HAP-1 (cell line): ENCODE results near the gene FBLN2.

Source experiments
- DNase-seq, 2 experiments: peaks; one replicate each; pipeline ENCODE4 v3.0.0-alpha.2; 2016 to 2020; ENCODE audit warnings: low spot score in 2 of 2
- H3K27me3 ChIP-seq: fragments of 250-450 bp; sonication (Bioruptor Pico); 2 replicates; pipeline ENCODE4 v1.5.1; 2020; ENCODE audit warnings: low read depth, mild to moderate bottlenecking, moderate library complexity
- H3K36me3 ChIP-seq: fragments of 250-450 bp; sonication (Bioruptor Pico); replicated peaks from 2 replicates; pipeline ENCODE4 v1.5.1; 2020; ENCODE audit warnings: mild to moderate bottlenecking
- H3K4me1 ChIP-seq: fragments of 250-450 bp; sonication (Bioruptor Pico); 2 replicates; pipeline ENCODE4 v1.5.1; 2020; ENCODE audit warnings: mild to moderate bottlenecking
- H3K4me3 ChIP-seq: fragments of 250-450 bp; sonication (Bioruptor Pico); 2 replicates; pipeline ENCODE4 v1.5.1; 2020; ENCODE audit warnings: mild to moderate bottlenecking, moderate library complexity
- H3K9me3 ChIP-seq: fragments of 250-450 bp; sonication (Bioruptor Pico); 2 replicates; pipeline ENCODE4 v1.5.1; 2020; ENCODE audit warnings: mild to moderate bottlenecking, moderate library complexity
- in situ Hi-C: fragments of 300-500 bp; cut with MboI; formaldehyde crosslinking; loops from 3 replicates; pipeline ENCODE4 v1.14.3; 2020; ENCODE audit warnings: low sequenced_read_pairs, inconsistent platforms, mixed read lengths

The FBLN2 gene

GRCh38 chr3:13566769-13567310 is 17.9 kb downstream of the FBLN2 start:
- Histone ChIP-seq H3K27me3 (no peaks in the 10 kb centered on the region; the same call in 1 of the 2 replicates), H3K9me3 (no peaks in the 10 kb centered on the region), H3K4me1 (no peaks in the 10 kb centered on the region), H3K36me3 (no peaks in the 10 kb centered on the region), H3K4me3 (no peak overlapping the region)
- DNase-seq, result no peak
- in situ Hi-C loops, result no loop called here

- Histone ChIP-seq H3K9me3 (no peaks in the 10 kb centered on the region), H3K36me3 (no peaks in the 10 kb centered on the region), H3K27me3 (no peaks in the 10 kb centered on the region), H3K4me3 (no peak overlapping the region), H3K4me1 (no peaks in the 10 kb centered on the region)
- in situ Hi-C loops, result no loop called here
- no peak for DNase-seq
Measured at GRCh38 chr3:13567684-13568514, 19.0 kb downstream of the FBLN2 start.

GRCh38 chr3:13568515-13569028 is 19.6 kb downstream of the FBLN2 start:
- no peak for DNase-seq
- H3K4me3 ChIP-seq, result no peak overlapping the region
- H3K27me3 ChIP-seq, result no peaks in the 10 kb centered on the region
- in situ Hi-C loops, result no loop called here
- no peaks in the 10 kb centered on the region for H3K36me3 ChIP-seq
- H3K9me3 ChIP-seq, result no peaks in the 10 kb centered on the region
- no peaks in the 10 kb centered on the region for H3K4me1 ChIP-seq

- H3K27me3 ChIP-seq, result no peaks in the 10 kb centered on the region
- H3K4me1 ChIP-seq, result no peaks in the 10 kb centered on the region
- in situ Hi-C loops, result no loop called here
- no peak overlapping the region for H3K4me3 ChIP-seq
- no peaks in the 10 kb centered on the region for H3K36me3 ChIP-seq
- H3K9me3 ChIP-seq, result no peaks in the 10 kb centered on the region
- no peak for DNase-seq
Measured at GRCh38 chr3:13569201-13569600, 20.3 kb downstream of the FBLN2 start.

GRCh38 chr3:13569641-13570390 is 20.9 kb downstream of the FBLN2 start:
- Histone ChIP-seq H3K27me3 (no peaks in the 10 kb centered on the region), H3K4me3 (no peak overlapping the region), H3K4me1 (no peaks in the 10 kb centered on the region), H3K9me3 (no peaks in the 10 kb centered on the region), H3K36me3 (no peaks in the 10 kb centered on the region)
- in situ Hi-C loops, result no loop called here
- DNase-seq, result no peak

GRCh38 chr3:13570391-13571194 is 21.7 kb downstream of the FBLN2 start:
- in situ Hi-C loops, result no loop called here
- H3K36me3 ChIP-seq, result no peaks in the 10 kb centered on the region
- no peaks in the 10 kb centered on the region for H3K27me3 ChIP-seq
- H3K9me3 ChIP-seq, result no peaks in the 10 kb centered on the region
- H3K4me1 ChIP-seq, result no peaks in the 10 kb centered on the region
- H3K4me3 ChIP-seq, result no peak overlapping the region
- no peak for DNase-seq

- Histone ChIP-seq H3K27me3 (no peaks in the 10 kb centered on the region), H3K36me3 (no peaks in the 10 kb centered on the region), H3K4me1 (no peaks in the 10 kb centered on the region), H3K4me3 (no peak overlapping the region), H3K9me3 (no peaks in the 10 kb centered on the region)
- in situ Hi-C loops, result no loop called here
- DNase-seq, result no peak
Measured at GRCh38 chr3:13571264-13571663, 22.3 kb downstream of the FBLN2 start.

GRCh38 chr3:13571831-13572750 is 23.2 kb downstream of the FBLN2 start:
- no peaks in the 10 kb centered on the region for H3K9me3 ChIP-seq
- no peak for DNase-seq
- H3K27me3 ChIP-seq, result no peaks in the 10 kb centered on the region
- in situ Hi-C loops, result no loop called here
- no peaks in the 10 kb centered on the region for H3K4me1 ChIP-seq
- H3K36me3 ChIP-seq, result no peaks in the 10 kb centered on the region
- H3K4me3 ChIP-seq, result no peak overlapping the region

- Histone ChIP-seq H3K4me1 (no peaks in the 10 kb centered on the region), H3K4me3 (no peak overlapping the region), H3K27me3 (no peaks in the 10 kb centered on the region), H3K36me3 (no peaks in the 10 kb centered on the region), H3K9me3 (no peaks in the 10 kb centered on the region)
- no peak for DNase-seq
- in situ Hi-C loops, result no loop called here
Measured at GRCh38 chr3:13572926-13573623, 24.1 kb downstream of the FBLN2 start.

GRCh38 chr3:13574083-13574797 is 25.3 kb downstream of the FBLN2 start:
- H3K4me1 ChIP-seq, result no peaks in the 10 kb centered on the region
- DNase-seq, result no peak
- peaks cover 5% of the 10 kb centered on the region; the same call in 1 of the 2 replicates for H3K27me3 ChIP-seq
- H3K4me3 ChIP-seq, result no peak overlapping the region
- H3K9me3 ChIP-seq, result no peaks in the 10 kb centered on the region
- in situ Hi-C loops, result no loop called here
- no peaks in the 10 kb centered on the region for H3K36me3 ChIP-seq

GRCh38 chr3:13574798-13575451 is 26.0 kb downstream of the FBLN2 start:
- Histone ChIP-seq H3K4me3 (no peak overlapping the region), H3K27me3 (peaks cover 8% of the 10 kb centered on the region; the same call in 1 of the 2 replicates), H3K4me1 (no peaks in the 10 kb centered on the region), H3K9me3 (no peaks in the 10 kb centered on the region), H3K36me3 (no peaks in the 10 kb centered on the region)
- no peak for DNase-seq
- in situ Hi-C loops, result no loop called here
